ENCODE data around the gene CDH23. TPM values are rescaled to one million over a fixed set of nuclear protein-coding genes. Genes with fewer than 3 reads are reported as not detected.

The CDH23 gene
- total and polyA plus RNA-seq, 9 of the 15 experiments (the other 6 are each of a cell fraction or from before 2014, with no cell fraction given): 0.18 to 1.2 (median 0.47) TPM

GRCh38 chr10:71427246-71427645 lies 30.5 kb downstream of the CDH23 start:
- intact Hi-C loops (cut with micrococcal nuclease): no loop called here
- ATAC-seq: no peak
- Histone ChIP-seq H4K20me1 (replicated peaks; ENCODE audit: control insufficient read depth, insufficient read depth, low read length) (peaks cover 14% of the 10 kb centered on the region), H3K27ac (ENCODE audit: extremely low read depth, low read depth, low read length) (no peak overlapping the region), H3K9me3 (replicated peaks; ENCODE audit: control insufficient read depth, insufficient read depth, low read depth, low read length) (no peaks in the 10 kb centered on the region), H3K4me3 (no peak overlapping the region), H3K27me3 (ENCODE audit: control insufficient read depth in 2 of 2, insufficient read depth in 2 of 2, low read length in 2 of 2) (peaks cover 35 to 59% of the 10 kb centered on the region in 2 experiments), H3K36me3 (ENCODE audit: control insufficient read depth, insufficient read depth, low read length) (no peaks in the 10 kb centered on the region), H3K4me2 (ENCODE audit: insufficient read depth, low read length) (no peak overlapping the region), H3K79me2 (ENCODE audit: control insufficient read depth, insufficient read depth, low read length) (no peaks in the 10 kb centered on the region), H3K4me1 (replicated peaks in 1 of 2; ENCODE audit: control insufficient read depth in 2 of 2, insufficient read depth in 2 of 2, low read length in 2 of 2) (no peaks in the 10 kb centered on the region), H3K9ac (ENCODE audit: insufficient read depth in 1 of 2, low read depth in 2 of 2, low read length in 2 of 2) (no peak overlapping the region), H3K9me1 (ENCODE audit: control insufficient read depth, insufficient read depth, low read length) (no peaks in the 10 kb centered on the region), H2AFZ (ENCODE audit: low read depth, low read length) (no peak overlapping the region)
- 0% methylated on average over 5 of the region's 5 CpGs for WGBS (ENCODE audit: insufficient coverage, low coverage, missing lambda C conversion rate)
- POLR2A ChIA-PET: interaction anchor here (0.6 to 1.4 kb wide), 2 partner anchors 18 to 23 kb away, joined by 3 to 4 read pairs; no protein-coding TSS in a partner anchor
- FAIRE-seq: no peak
- CTCF ChIA-PET (ENCODE audit: low intra/inter-chr PET ratio): no interaction called here
- BruUV-seq (replicated peaks): no TSS peak
- in situ Hi-C loops (cut with MboI): no loop called here
- no peak for DNase-seq (ENCODE audit: extremely low read depth in 1 of 4, low spot score in 3 of 4)
- TF ChIP-seq CLOCK (CRISPR knock-in tag; IDR thresholded peaks at IDR 0.05; ENCODE audit: borderline replicate concordance): no peak
- TF ChIP-seq THAP7 (CRISPR knock-in tag; IDR thresholded peaks at IDR 0.05): no peak
- no peak for TF ChIP-seq CREB3L1 (IDR thresholded peaks at IDR 0.05; ENCODE audit: borderline replicate concordance, low read depth)
- no peak for TF ChIP-seq ELK1 (CRISPR knock-in tag; IDR thresholded peaks at IDR 0.05)
- TF ChIP-seq HMG20B (CRISPR knock-in tag; IDR thresholded peaks at IDR 0.05): no peak
- no peak for TF ChIP-seq ZHX1 (conservative IDR thresholded peaks at IDR 0.05; ENCODE audit: low read length)
- no peak for TF ChIP-seq MXD1 (CRISPR knock-in tag; IDR thresholded peaks at IDR 0.05; ENCODE audit: borderline replicate concordance, poor library complexity, severe bottlenecking)
- TF ChIP-seq FOXO4 (CRISPR knock-in tag; IDR thresholded peaks at IDR 0.05): no peak
- TF ChIP-seq RBM15 (IDR thresholded peaks at IDR 0.05; ENCODE audit: insufficient read depth, low read length): no peak
- TF ChIP-seq ELF1 (tag; IDR thresholded peaks at IDR 0.05): no peak
